GM18520 (cell line): ENCODE data around the gene FAM25G.

ENCODE experiments used
- ATAC-seq: cut with Tn5 transposase; IDR thresholded peaks from one replicate; pipeline ENCODE4 v1.9.1; 2021; ENCODE audit not compliant: unreplicated experiment

FAM25G gene

DNA sequence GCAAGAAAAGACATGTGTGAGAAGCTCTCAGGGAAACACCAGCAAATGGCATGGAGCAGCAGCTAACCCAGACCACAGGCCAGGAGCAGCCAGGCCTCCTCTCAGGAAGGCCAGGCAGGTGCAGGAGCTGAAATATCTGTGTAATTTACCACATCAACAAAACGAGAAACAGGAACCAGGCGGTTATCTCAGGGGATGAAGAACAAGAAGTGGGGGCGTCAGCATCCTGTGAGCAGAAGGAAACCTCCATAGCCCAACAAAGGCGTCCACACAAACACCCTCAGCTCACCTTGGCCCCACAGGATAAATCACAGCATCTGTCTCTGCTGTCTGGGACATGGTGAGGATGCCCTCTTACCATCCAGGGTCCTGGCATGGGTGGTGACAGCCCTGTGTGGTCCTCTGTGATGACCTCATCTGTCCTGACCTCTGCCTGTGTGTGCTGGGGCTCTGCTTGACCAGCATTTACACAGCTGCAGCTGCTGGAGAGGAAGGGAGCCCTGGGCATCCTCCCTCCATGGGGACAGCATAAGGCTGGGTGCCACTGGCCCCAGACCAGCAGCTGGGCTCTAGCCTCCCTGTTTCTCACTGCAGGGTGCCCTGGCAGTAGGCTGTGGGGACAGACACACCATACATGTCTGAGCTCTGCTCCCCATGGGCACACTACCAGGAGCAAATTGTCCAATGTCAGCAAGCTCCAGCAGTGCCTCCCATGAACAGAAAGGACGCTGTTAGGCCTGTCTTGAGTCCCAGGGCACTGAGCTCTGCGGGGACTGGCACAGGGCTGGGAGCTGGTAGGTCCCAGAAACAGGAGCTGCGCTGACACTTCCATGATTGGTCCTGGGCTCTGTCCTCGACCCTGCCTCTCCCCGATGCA, 42.2 kb downstream of the FAM25G start:
- ATAC-seq: no peak

DNA sequence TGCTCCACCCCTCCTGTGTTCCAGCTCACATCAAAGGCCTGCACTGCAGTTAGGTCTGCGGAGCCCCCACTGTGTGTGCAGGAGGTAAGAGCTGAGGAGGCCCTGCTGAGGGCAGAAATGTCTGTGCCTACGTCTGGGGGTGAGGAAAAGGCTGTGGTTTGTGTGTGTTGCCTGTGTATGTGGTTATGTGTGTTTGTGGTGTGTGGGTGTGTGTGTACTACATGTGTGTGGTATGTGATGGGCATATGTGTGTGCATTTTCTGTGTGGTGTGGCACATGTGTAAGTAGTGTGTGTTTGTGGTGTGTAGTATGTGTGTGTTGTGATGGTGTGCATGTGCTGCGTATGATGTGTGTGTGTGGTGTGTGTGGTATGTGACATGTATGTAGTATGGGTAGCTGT, 43.8 kb downstream of the FAM25G start:
- ATAC-seq: no peak

DNA sequence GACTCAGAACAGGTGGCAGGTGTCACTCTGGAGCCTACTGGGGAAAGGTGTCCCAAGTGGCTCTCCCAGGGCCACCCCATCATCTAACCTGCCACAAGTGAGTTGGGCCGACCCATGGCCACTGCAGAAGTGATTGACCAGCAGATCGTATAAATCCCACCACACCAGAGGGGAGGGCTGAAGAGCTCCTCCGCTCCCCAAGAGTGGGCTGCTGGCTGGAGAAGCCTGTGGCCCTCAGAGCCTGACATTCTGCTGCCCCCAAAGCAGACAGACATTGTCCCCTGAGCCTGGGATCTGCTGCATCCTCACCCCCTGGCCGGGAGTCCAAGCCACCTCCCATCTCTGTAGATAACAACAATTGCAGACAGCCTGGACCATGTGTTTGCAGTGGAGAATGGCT, 44.3 kb downstream of the FAM25G start:
- no peak for ATAC-seq

DNA sequence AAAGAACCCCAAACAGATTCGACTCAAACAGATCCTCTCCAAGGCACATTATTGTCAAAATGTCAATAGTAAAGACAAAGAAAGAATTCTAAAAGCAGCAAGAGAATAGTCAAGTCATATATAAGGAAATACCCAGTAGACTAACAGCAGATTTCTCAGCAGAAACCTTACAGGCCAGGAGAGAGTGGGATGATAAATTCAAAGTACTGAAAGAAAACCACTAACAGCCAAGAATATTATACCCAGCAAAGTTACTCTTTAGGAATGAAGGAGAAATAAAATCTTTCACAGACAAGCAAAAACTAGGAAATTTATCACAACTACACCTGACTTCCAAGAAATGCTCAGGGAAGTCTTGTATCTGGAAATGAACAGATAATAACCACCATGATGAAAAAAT, 45.8 kb downstream of the FAM25G start:
- no peak for ATAC-seq

DNA sequence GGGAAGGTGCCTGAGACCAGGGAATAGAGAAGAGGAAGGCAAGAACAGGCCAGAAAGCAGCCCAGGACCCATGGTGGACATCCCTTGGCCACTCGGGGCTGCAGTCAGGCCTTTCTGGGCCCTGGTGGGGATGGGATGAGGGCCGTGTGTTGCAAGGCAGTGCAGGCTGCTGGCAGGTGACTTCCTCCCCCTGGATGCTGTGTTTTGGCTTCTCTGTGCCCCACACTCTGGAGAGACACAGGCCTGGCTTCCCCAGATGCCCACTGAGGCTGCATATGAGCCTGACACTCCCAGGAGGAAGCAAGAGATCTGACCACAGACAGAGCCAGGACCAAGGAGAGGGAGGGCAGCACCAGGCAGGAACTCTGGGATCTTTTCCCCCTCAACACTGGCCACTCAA, 47.5 kb downstream of the FAM25G start:
- ATAC-seq: no peak

DNA sequence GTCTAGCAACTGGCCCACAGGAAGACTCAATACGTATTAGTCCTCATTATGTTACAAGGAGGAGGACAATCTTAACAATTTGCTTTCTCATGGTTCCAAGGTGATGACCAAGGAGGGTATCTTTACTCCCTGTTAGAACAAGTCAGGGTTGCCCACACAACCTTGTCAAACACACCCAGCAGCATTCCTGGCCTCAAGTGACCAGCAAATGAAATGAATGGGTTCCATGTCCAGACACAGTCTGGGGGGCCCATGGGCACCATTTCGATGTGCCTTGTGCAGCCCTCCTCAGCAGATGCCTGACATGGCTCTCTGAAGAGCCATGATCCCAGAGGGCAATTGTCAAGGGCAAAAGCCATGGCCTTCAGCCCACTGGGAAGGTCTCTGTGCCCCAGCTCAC, 48.4 kb downstream of the FAM25G start:
- no peak for ATAC-seq

DNA sequence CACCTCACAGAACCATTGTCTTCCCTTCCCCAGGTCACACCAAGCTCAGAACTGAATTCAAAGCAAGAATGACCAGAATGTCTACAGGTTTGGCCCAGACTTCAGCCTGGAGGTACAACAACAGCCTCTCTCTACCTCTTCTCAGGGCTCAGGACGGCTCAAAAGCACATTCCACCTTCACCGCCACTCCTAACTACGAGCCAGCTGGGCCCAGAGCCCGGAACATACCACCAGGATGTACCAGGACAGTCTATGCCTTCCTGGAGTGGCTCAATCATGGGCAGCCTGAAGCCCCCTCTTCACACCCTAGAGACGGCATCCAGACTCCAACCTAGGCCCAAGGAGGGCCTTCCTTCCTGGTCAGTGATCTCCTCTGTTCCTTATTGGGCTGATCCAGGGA, 49.1 kb downstream of the FAM25G start:
- no peak for ATAC-seq

DNA sequence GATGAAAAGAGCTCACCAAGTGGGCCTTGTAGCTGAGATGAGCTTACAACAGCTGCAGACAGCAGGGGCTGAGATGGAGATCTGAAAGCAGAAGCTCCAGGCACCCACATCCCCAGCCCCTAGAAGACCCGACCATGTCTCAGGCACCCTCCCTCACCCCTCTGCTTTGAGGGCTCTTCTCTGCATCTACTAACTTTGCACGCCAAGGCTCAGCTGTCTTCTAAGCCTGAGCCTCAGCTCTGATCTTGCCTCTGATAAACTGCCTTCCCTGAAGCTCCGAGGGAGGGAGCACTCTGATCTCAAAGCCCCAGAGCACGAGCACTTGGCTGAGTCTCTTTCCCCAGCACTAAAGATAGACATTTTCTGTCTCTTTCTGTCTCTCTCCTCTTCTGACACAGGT, 49.6 kb downstream of the FAM25G start:
- ATAC-seq: no peak

DNA sequence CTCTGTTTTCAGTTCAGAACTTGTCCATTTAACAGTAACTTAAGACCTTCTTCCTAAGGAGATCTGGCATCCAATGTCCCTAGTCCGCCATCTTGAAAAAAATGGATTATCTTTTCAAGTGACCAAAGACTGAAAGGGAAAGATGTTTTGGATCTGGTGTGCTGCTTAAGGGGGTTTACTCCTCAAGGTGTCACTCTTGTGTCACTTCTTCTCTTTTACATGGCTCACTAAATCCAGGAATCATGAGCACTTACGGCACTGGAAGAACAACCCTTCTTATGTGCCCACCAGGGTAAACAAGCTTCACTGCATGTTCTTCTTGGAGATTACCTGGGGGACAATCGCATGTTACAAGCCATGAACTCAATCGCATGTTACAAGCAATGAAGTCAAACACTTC, 51.3 kb downstream of the FAM25G start:
- no peak for ATAC-seq

DNA sequence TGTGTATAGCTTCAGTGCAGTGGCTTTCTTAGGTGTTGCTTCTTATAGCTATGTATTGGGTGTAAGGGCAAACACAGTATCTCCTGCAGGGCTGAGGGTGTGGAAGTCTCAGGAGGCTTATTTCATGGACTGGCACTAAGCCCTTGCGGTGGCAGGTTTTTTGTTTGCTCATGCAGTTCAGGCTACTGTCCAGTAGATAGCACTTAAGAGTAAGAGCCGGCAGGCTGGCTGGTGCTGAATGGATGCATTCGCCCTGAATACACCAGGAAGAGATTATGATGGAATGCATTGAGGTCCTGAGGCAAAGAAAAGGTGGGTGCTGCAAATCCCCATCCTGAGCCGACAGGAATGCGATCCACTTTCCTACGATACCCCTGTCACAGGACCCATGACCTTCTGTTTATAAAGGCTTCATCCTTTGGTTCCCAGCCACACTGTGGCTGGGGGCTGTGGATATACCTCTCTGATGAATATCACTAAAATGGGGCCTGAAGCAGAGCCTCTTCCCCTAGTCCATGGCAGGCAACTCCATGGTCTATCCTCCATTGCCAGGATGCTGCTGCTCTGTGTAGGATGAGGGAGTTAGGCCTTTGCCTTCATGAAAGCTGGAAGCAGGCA, 52.5 kb downstream of the FAM25G start:
- no peak for ATAC-seq
